Upper lobe of right lung (tissue), 1 donor: ENCODE data around the gene FAM181A. TPM values are rescaled to one million over a fixed set of nuclear protein-coding genes. Genes with fewer than 3 reads are reported as not detected.

ENCODE experiments used
- ATAC-seq: fragments of 200-7000 bp; cut with Tn5 transposase; one replicate; pipeline ENCODE4 v1.9.1; 2020; ENCODE audit warnings: mild to moderate bottlenecking, moderate library complexity
- DNase-seq: peaks from one replicate; pipeline ENCODE4 v3.0.0-alpha.2; 2020
- H3K27ac ChIP-seq: fragments of 200-600 bp; one replicate; pipeline ENCODE4 v1.8.0; 2022
- H3K27me3 ChIP-seq: fragments of 200-600 bp; one replicate; pipeline ENCODE4 v1.8.0; 2022; ENCODE audit warnings: mild to moderate bottlenecking
- H3K36me3 ChIP-seq: fragments of 200-600 bp; one replicate; pipeline ENCODE4 v1.8.0; 2022
- H3K4me1 ChIP-seq: fragments of 200-600 bp; one replicate; pipeline ENCODE4 v1.8.0; 2022
- H3K4me3 ChIP-seq: fragments of 200-600 bp; one replicate; pipeline ENCODE4 v1.8.0; 2022; ENCODE audit warnings: mild to moderate bottlenecking
- H3K9me3 ChIP-seq: fragments of 200-600 bp; one replicate; pipeline ENCODE4 v1.8.0; 2022
- CTCF ChIP-seq: fragments of 200-600 bp; IDR thresholded peaks from one replicate; pipeline ENCODE4 v1.8.0; 2022; ENCODE audit warnings: antibody characterized with exemption
- intact Hi-C: fragments of 100-400 bp; cut with DNase I; formaldehyde crosslinking; loops from one replicate; pipeline ENCODE4 v1.11.0; 2022
- total RNA-seq: library from RNA; stranded (reverse); fragmentation: NEBNext Ultra II Directional; extraction: Animal tissue kit (Norgen Biotek cat#: 25700); gene quantifications from one replicate; pipeline ENCODE4 v1.2.1, GENCODE V29; 2021
- donor health status: DM: no; HTN: yes; CAD: no; lungs with severe emphysema.

The FAM181A gene
- total RNA-seq, 1 donor from 2014 or later: 3.5 TPM

- Histone ChIP-seq H3K4me3 (peak overlapping the region; percentile 8), H3K4me1 (peaks cover 26% of the 10 kb centered on the region), H3K36me3 (no peaks in the 10 kb centered on the region), H3K27ac (no peak overlapping the region), H3K27me3 (no peaks in the 10 kb centered on the region), H3K9me3 (no peaks in the 10 kb centered on the region)
- intact Hi-C loops: no loop called here
- no peak for ATAC-seq
- TF ChIP-seq CTCF: no peak
- DNase-seq: no peak
These were observed 47.2 kb downstream of the FAM181A start for GRCh38 chr14:93974299-93974698.

- H3K27ac ChIP-seq: no peak overlapping the region
- DNase-seq: peak; percentile 77
- no peaks in the 10 kb centered on the region for H3K9me3 ChIP-seq
- no peak for TF ChIP-seq CTCF
- ATAC-seq: peak; percentile 60
- no peaks in the 10 kb centered on the region for H3K27me3 ChIP-seq
- H3K4me3 ChIP-seq: no peak overlapping the region
- peaks cover 22% of the 10 kb centered on the region for H3K4me1 ChIP-seq
- no peaks in the 10 kb centered on the region for H3K36me3 ChIP-seq
- intact Hi-C loops: no loop called here
These were observed 47.7 kb downstream of the FAM181A start for GRCh38 chr14:93974833-93975232.

GRCh38 chr14:93975791-93976476, 48.8 kb downstream of the FAM181A start:
- H3K27me3 ChIP-seq: no peaks in the 10 kb centered on the region
- DNase-seq (no peak), ATAC-seq (no peak)
- no peaks in the 10 kb centered on the region for H3K9me3 ChIP-seq
- TF ChIP-seq CTCF: no peak
- H3K27ac ChIP-seq: peak overlapping the region; percentile 51
- H3K4me3 ChIP-seq: peak overlapping the region; percentile 11
- H3K36me3 ChIP-seq: no peaks in the 10 kb centered on the region
- intact Hi-C loops: no loop called here
- H3K4me1 ChIP-seq: peaks cover 13% of the 10 kb centered on the region

DNA sequence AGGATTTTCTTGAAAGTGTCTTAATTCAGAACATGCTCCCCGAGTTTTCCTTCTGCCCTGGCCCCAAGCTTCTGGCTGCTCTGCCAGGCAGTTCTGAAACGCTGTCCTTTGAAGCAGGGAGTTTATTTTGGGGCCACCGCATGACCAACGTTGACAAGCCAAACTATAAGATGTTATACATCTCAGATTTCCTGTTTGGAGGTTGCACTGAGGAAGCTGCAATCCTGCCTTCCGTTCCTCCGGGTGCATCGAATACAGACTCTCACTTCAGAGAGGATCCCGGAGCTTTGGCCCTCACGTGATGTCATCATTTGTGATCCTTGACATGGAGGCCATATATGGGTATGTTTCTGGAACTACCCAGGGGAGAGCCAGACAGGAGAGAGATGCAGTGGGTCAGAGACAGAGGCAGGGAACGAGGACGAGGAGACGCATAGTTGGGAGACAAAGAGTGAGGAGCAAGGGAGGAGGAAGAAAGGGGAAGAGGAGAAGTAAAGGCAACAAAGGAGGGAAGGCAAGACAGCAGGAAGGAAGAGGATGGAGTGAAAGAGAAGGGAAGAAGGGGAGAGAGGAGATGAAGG, 49.4 kb downstream of the FAM181A start, which contains the start of gene ASB2:
TSS of gene ASB2 (minus strand) at position 94 of the 581 bp plus-strand sequence. CDS start 12,031 bp downstream, outside the sequence.
- H3K36me3 ChIP-seq: no peaks in the 10 kb centered on the region
- ATAC-seq (no peak), DNase-seq (no peak)
- no peaks in the 10 kb centered on the region for H3K9me3 ChIP-seq
- intact Hi-C loops: no loop called here
- H3K4me1 ChIP-seq: peaks cover 8% of the 10 kb centered on the region
- no peak for TF ChIP-seq CTCF
- peak within 1 kb of the TSS; percentile 11 for H3K4me3 ChIP-seq
- peak within 1 kb of the TSS; percentile 51 for H3K27ac ChIP-seq
- H3K27me3 ChIP-seq: no peaks in the 10 kb centered on the region

DNA sequence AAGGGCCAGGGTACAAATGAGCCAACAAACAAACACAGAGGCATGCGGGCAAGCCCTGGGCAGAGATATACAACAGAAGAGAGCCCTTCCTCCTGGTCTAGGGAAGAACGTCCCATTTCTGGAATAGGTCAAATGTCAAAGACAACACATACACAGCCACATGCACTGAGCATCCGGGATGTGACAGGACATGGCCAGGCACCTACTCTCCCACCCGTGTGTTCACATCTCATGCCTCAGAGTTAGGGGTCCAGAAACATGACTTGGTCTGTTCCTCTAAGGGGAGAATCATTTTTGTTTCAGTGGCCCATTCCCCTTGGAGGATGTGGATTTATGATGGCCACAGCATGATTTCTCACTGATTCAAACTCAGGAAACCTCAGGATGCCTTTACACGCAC, 50.0 kb downstream of the FAM181A start:
- Histone ChIP-seq H3K27me3 (no peaks in the 10 kb centered on the region), H3K36me3 (no peaks in the 10 kb centered on the region), H3K4me1 (peaks cover 8% of the 10 kb centered on the region), H3K27ac (peak overlapping the region; percentile 51), H3K4me3 (no peak overlapping the region), H3K9me3 (no peaks in the 10 kb centered on the region)
- intact Hi-C loops: no loop called here
- TF ChIP-seq CTCF: no peak
- DNase-seq (no peak), ATAC-seq (no peak)
